Measurements from ENCODE around the gene GPX3.

DNA sequence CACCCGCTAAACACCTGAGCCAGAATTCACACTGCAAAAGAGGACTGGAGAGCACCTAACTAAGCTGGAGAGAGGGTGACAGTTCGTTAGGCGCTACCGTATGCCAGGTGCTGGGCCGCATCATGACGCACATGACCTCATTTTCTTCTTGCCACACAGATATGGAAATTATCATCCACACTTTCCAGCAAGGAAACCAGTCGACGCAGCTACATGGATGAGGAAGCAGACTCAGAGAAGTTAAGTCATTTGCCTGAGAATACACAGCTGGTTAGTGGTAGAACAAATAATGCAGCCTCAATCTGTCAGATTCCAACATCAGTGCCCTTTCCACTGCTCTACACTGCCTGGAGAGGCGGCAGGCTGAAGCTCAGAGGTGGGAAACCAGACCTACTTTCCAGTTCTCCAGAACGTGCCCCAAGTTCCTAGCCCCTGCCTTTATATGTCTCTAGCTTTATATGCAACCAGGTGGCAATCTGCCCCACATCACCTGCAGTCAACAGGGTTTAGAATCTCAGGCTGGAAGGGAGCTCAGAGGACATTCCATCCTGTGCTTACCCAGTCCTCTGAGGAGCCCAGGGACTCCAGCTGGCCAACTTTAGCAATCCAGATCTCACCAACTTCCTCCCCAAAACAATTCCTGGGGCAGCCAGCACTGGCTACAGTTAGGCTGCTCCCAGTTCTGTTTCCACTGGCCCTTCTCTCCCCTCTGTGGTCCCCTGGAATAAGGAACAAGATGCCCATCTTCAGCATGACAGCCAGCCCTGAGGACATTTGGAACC is 51.6 kb downstream of the GPX3 start:
- TF ChIP-seq, protein P1, sequence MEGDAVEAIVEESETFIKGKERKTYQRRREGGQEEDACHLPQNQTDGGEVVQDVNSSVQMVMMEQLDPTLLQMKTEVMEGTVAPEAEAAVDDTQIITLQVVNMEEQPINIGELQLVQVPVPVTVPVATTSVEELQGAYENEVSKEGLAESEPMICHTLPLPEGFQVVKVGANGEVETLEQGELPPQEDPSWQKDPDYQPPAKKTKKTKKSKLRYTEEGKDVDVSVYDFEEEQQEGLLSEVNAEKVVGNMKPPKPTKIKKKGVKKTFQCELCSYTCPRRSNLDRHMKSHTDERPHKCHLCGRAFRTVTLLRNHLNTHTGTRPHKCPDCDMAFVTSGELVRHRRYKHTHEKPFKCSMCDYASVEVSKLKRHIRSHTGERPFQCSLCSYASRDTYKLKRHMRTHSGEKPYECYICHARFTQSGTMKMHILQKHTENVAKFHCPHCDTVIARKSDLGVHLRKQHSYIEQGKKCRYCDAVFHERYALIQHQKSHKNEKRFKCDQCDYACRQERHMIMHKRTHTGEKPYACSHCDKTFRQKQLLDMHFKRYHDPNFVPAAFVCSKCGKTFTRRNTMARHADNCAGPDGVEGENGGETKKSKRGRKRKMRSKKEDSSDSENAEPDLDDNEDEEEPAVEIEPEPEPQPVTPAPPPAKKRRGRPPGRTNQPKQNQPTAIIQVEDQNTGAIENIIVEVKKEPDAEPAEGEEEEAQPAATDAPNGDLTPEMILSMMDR (IDR thresholded peaks at IDR 0.05 in 8 of 11, conservative IDR thresholded peaks at IDR 0.05 in 3 of 11), result no peak
- no peak for TF ChIP-seq POLR2A (IDR thresholded peaks at IDR 0.05)
- TF ChIP-seq POLR2AphosphoS5 (IDR thresholded peaks at IDR 0.05), result no peak

Data from spleen (tissue), 7 donors.